NCI-H1092 treated with DMSO at 0.1 percent for 48 hours (cell line): ENCODE data around the gene FAM53B.
"Not testable (repeated sequence)": the region's sequence is repeated elsewhere in the genome, so short reads cannot be mapped to it uniquely, and the experiment has no call there.

Experiments
- DNase-seq: peaks from one replicate; lab custom pipeline; 2025; lab: John Stamatoyannopoulos, UW

The FAM53B gene

DNA sequence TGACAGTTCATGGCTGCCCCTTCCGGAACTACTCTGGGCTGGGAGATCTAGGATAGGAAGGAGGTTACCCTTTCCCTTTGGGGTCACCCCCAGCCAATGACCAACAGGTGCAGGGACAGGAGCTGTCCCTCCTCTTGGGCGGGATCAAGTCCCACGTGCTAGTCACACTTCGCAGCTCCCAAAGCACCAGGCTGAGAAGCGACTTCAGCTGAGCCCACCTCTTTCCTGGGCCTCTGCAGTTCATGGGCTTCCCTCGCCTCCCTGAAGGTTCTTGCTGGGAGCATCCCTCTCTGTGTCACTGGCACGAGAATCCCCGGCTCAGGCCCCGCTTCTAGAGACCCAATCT lies 115.5 kb downstream of the FAM53B start:
- DNase-seq: no peak

DNA sequence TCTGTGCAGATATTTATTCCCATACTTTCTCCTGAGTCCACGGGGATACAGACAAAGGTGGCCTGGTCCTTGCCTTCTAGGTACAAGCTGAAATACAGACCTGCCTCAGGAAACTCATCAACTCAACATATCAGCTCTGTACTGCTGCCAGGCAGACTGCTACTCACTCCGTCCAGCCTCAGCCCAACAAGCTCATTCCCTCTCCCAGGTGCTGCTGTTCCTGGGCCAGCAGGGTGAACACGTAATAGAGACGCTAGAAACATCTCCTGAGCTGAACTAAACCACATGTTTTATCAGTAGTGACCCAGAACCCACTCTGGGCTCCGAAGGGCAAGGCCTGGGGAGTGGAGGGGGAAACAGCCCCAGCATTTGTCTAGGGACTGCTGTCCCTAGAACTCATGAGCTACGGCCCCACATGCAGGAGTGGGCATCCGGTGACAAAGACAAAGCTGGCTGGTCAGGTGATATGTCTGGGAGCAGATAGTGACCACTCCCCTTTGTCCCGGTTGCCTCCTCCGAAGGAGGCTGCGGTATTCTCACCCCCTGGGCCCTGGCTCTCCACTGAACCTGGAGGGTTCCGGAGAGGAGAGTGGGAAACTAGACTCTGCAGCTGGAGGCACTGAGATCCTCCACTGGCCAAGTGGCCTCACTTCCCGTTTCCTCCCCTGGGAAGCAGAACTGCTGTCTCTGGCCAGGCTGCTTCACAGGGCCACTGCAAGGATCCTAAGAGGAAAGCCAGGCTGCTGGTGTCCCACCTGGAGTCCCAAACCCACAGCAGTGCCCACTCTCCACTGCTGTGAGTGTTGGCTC lies 116.1 kb downstream of the FAM53B start:
- no peak for DNase-seq

- peak; percentile 17 for DNase-seq
Measured at GRCh38 chr10:124626759-124627380, 117.3 kb downstream of the FAM53B start.

DNA sequence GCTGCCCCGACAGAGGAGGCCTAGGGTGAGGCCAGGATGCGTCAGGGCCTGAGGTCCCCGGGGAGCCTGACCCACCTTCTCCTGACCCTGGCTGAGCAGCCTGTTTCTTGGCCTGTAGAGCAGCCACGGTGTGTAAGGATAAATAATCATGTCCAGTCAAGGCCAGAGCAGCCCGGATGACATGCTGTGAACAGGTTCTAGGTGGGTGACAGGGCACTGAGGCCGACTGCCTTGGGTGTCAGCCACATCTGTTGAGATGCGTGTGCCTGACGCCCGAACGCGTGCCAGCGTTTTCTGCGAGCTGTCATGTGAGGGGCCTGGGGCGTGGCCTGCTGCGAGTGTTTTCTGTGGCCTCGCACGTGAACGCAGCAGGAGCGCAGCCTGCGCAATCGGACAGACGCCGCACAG lies 118.3 kb downstream of the FAM53B start:
- DNase-seq: no peak

DNA sequence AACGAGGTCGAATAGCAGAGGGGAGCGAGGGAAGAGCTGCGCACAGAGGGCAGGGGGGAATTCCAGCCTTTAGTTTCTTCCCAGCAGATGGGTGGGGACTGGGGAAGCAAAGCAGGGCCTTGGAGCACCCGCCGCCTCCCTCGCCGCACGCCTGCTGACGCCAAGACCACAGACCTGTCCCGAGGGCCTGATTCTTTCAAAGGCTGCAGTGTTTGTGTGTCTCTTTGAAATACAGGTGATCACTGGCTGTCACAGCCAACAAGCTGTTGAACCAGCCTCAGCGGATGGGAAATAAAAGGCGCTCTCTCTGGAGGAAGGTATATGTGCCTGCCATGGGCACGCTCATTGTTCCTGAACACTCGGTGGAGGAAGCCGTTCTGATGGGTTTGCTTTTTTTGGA lies 119.3 kb downstream of the FAM53B start:
- DNase-seq: peak; percentile 52

- DNase-seq: peak; percentile 52
Measured at GRCh38 chr10:124624466-124624865, 119.7 kb downstream of the FAM53B start.

- DNase-seq: no peak
Measured at GRCh38 chr10:124624006-124624405, 120.2 kb downstream of the FAM53B start.

- no peak for DNase-seq
Measured at GRCh38 chr10:124622866-124623536, 121.2 kb downstream of the FAM53B start.

- peak; percentile 74 for DNase-seq
Measured at GRCh38 chr10:124622158-124622557, 122.0 kb downstream of the FAM53B start.

DNA sequence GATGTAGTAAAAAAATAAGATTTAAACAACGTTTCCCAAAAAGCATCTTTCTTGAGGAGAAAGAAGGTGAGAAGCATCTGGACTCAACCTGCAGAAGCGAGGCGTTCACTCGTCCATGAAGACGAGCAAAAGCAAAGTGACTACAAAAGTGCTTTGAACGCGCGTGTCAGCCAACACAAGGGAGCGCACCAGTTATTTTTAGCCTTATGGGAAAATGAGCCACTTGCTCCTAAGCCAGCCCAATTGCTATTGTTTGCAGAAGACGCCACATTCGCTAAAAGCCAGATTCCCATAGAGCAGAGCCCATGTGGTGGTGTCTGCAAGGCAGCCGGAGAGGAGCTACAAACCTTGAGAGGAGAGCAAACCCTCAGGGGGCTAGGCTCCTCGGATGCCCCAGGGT lies 122.5 kb downstream of the FAM53B start:
- peak; percentile 62 for DNase-seq

GRCh38 chr10:124619802-124620490 lies 124.2 kb downstream of the FAM53B start:
- no peak for DNase-seq

DNA sequence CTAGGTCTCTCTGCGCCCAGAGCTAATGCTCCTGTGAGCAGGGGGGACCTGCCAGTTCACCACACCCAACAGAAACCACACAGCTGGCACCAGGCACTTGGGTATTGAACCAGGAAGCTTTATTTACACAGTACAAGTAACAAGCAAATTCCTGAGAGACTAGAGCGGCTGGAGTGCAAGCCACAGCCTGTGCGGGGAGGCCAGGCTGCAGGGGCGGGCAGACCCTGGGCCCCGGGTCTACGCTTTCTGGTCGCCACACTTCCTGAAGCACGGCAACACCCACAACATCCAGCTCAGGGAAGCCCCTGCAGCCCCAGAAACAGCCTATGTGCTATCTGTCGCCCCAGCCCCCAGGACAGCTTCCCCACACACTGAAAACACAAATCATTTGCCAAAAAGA lies 125.0 kb downstream of the FAM53B start:
- peak; percentile 55 for DNase-seq

DNA sequence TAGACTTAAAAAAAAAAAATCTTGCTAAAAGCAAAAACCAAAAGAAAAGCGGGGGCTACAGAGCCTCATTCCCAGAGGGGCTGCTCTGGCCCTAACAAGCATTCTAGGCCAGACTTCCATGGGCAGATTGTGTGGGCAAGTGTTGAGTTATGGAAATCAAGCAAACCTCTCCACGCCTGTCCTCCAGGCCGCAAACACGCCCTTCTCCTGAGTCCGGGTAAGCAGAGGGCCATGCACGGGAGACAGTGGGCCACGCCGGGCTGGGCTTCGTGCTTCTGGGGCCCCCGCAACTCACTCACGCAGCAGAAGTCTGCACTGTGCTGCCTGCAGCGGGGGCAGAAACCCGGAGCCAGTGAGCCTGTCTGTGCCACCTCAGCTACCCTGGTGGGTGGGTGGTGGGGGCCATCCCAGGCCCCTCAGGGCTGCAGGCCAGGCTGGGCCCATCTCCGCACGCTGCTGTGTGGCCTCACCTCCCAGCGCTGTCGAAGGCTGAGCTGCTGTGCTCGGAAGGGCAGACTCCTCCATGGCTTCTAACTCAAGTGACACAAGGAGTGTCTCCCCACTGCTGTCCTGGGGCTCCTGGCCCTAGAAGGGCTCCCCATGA lies 125.6 kb downstream of the FAM53B start:
- no peak for DNase-seq

GRCh38 chr10:124616836-124617130 lies 127.4 kb downstream of the FAM53B start:
- no peak for DNase-seq

DNA sequence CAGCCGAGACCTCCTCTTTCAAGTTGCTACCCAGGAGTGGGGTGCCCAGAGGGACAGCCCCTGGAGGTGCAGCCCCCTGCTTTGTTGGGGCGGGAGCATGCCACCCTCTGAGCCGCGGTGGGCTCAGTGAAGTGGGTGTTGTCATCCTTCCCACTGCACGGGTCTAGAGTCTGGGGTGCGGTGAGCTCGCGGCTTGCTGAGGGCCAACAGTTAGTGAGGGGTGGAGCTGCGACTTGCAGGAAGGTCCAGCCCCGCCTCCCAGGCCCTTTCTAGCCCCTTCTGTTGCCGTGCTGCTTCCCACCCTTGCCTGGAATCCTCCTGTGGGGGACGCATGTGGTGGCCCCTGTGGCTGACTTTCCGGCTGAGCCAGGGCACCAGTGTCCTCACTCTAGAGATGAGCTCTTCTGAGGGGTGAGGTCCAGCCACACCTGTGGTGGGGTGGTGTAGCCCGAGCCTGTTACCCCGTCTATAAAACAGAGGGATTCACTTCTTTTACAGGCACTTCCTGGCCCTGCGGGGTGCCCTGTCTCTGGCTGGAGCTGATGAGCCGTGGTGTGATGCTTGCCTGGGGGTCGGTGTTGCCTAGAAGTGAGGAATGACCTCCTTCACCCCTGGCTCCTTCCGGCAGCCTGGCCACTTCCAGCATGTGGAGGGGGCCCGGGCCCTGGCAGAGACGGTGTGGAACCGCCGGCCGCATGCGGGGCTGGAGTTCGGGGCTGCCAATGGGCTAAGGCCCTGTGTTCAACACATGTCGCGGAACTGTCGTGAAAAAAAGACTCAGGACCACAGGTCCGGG lies 127.9 kb downstream of the FAM53B start:
- DNase-seq: no peak

- no peak for DNase-seq
Measured at GRCh38 chr10:124615259-124615658, 128.9 kb downstream of the FAM53B start.

- no peak for DNase-seq
Measured at GRCh38 chr10:124614003-124614659, 130.0 kb downstream of the FAM53B start.

DNA sequence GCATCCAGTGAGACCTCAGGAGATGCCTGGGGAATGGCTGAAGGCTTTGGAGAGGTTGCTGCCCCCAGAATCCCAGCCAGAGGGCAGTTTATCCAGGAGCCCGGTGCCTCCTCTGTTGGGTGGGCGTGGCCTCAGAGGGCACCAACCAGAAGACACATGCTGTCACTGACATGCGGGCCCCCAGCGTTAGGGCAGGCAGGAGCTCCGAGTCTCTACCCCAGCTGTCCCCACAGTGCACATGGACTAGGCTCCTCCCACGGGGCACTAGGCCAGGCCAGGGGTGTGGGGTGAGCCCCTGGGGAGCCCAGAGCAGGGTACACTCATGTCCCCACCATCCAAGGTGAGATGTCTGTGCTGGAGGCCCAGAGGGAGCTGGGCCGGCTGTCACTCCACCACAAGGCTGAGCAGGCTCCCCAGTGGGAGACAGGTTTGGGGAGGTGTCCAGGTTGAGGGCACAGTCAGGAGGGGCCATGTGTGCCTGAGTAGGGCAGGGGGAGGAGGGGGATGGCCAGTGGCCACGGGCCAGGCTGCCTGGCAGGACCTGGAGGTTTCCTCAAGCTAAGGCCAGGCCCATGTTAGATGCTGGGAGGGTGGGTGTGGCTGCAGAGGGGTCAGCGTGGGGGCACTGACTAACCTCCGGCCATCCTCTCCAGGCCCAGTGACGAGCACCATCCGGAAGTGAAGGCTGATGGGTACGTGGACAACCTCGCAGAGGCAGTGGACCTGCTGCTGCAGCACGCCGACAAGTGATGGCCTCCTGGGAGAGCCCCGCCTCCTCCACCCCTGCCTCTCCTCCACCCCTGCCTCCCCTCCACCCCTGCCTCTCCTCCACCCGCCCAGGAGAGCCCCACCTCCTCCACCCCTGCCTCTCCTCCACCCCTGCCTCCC lies 131.3 kb downstream of the FAM53B start:
- DNase-seq: no peak

- no peak for DNase-seq
Measured at GRCh38 chr10:124611738-124612137, 132.4 kb downstream of the FAM53B start.

DNA sequence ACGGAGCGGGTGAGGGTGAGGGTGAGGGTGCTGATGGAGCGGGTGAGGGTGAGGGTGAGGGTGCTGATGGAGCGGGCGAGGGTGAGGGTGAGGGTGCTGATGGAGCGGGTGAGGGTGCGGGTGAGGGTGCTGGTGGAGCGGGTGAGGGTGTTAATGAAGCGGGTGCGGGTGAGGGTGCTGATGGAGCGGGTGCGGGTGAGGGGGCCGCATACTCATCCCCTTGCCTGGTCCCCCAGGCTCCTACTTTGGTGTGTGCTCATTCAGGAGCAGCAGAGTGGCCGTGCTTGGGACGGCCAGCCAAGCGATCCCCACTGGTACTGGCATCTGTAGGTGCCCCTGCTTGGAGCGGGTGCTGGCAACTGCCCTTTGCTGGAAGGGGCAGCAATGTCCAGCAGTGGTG lies 133.3 kb downstream of the FAM53B start:
- not testable (repeated sequence) for DNase-seq
